IPS-18a (cell line): ENCODE results near the gene MGA.

Experiments
- H3K27ac ChIP-seq: one replicate; pipeline ENCODE4 v1.5.1; 2013; ENCODE audit warnings: low read length
- H3K27me3 ChIP-seq: one replicate; pipeline ENCODE4 v1.6.1; 2013; ENCODE audit warnings: mild to moderate bottlenecking, low read length; ENCODE audit not compliant: control insufficient read depth, insufficient read depth
- H3K36me3 ChIP-seq: one replicate; pipeline ENCODE4 v1.6.1; 2013; ENCODE audit warnings: low read depth, low read length; ENCODE audit not compliant: control insufficient read depth
- H3K4me1 ChIP-seq: one replicate; pipeline ENCODE4 v1.6.1; 2013; ENCODE audit warnings: low read depth, low read length; ENCODE audit not compliant: control insufficient read depth
- H3K4me3 ChIP-seq: one replicate; pipeline ENCODE4 v1.5.1; 2013; ENCODE audit warnings: low read length
- H3K9ac ChIP-seq: one replicate; pipeline ENCODE4 v1.6.1; 2013; ENCODE audit warnings: mild to moderate bottlenecking, low read length, moderate library complexity
- H3K9me3 ChIP-seq: one replicate; pipeline ENCODE4 v1.6.1; 2013; ENCODE audit warnings: low read depth, low read length; ENCODE audit not compliant: control insufficient read depth

The MGA gene

GRCh38 chr15:41774062-41774881 lies 114.1 kb downstream of the MGA start, which contains the start of gene MAPKBP1:
Gene MAPKBP1 (plus strand): TSS chr15:41774484. CDS start chr15:41775276, 792 bp downstream.
- H3K27me3 ChIP-seq, result no peaks in the 10 kb centered on the region
- H3K9me3 ChIP-seq, result no peaks in the 10 kb centered on the region
- peaks cover 28% of the 10 kb centered on the region for H3K4me1 ChIP-seq
- H3K36me3 ChIP-seq, result no peaks in the 10 kb centered on the region
- H3K27ac ChIP-seq, result peak within 1 kb of the TSS; percentile 7
- peak within 1 kb of the TSS; percentile 76 for H3K4me3 ChIP-seq
- peak within 1 kb of the TSS; percentile 66 for H3K9ac ChIP-seq

GRCh38 chr15:41774882-41775417 lies 114.7 kb downstream of the MGA start:
- Histone ChIP-seq H3K9ac (peak overlapping the region; percentile 54), H3K27ac (no peak overlapping the region), H3K4me3 (peak overlapping the region; percentile 76), H3K36me3 (no peaks in the 10 kb centered on the region), H3K4me1 (peaks cover 28% of the 10 kb centered on the region), H3K27me3 (no peaks in the 10 kb centered on the region), H3K9me3 (no peaks in the 10 kb centered on the region)

- no peak overlapping the region for H3K9ac ChIP-seq
- H3K4me3 ChIP-seq, result peak overlapping the region; percentile 76
Measured at GRCh38 chr15:41775651-41776050, 115.4 kb downstream of the MGA start.

GRCh38 chr15:41777421-41777973 lies 117.3 kb downstream of the MGA start:
- H3K9ac ChIP-seq, result no peak overlapping the region
- peaks cover 38% of the 10 kb centered on the region for H3K4me1 ChIP-seq
- no peaks in the 10 kb centered on the region for H3K27me3 ChIP-seq
- no peaks in the 10 kb centered on the region for H3K9me3 ChIP-seq
- no peak overlapping the region for H3K4me3 ChIP-seq
- no peak overlapping the region for H3K27ac ChIP-seq
- H3K36me3 ChIP-seq, result no peaks in the 10 kb centered on the region

More at GRCh38 chr15:41775651-41776050, 115.4 kb downstream of the MGA start:
- H3K4me1 ChIP-seq, result peaks cover 35% of the 10 kb centered on the region
- H3K36me3 ChIP-seq, result no peaks in the 10 kb centered on the region
- no peaks in the 10 kb centered on the region for H3K27me3 ChIP-seq
- no peak overlapping the region for H3K27ac ChIP-seq
- H3K9me3 ChIP-seq, result no peaks in the 10 kb centered on the region

GRCh38 chr15:41778521-41778920 lies 118.3 kb downstream of the MGA start:
- Histone ChIP-seq H3K9ac (no peak overlapping the region), H3K36me3 (no peaks in the 10 kb centered on the region), H3K9me3 (no peaks in the 10 kb centered on the region), H3K4me1 (peaks cover 38% of the 10 kb centered on the region), H3K4me3 (no peak overlapping the region), H3K27ac (no peak overlapping the region), H3K27me3 (no peaks in the 10 kb centered on the region)

GRCh38 chr15:41779662-41780157 lies 119.5 kb downstream of the MGA start:
- no peaks in the 10 kb centered on the region for H3K36me3 ChIP-seq
- no peak overlapping the region for H3K9ac ChIP-seq
- no peak overlapping the region for H3K27ac ChIP-seq
- H3K4me3 ChIP-seq, result no peak overlapping the region
- no peaks in the 10 kb centered on the region for H3K9me3 ChIP-seq
- no peaks in the 10 kb centered on the region for H3K27me3 ChIP-seq
- peaks cover 35% of the 10 kb centered on the region for H3K4me1 ChIP-seq

- H3K27ac ChIP-seq, result no peak overlapping the region
- no peaks in the 10 kb centered on the region for H3K36me3 ChIP-seq
- H3K9ac ChIP-seq, result no peak overlapping the region
- H3K4me1 ChIP-seq, result peaks cover 31% of the 10 kb centered on the region
- no peaks in the 10 kb centered on the region for H3K9me3 ChIP-seq
- no peak overlapping the region for H3K4me3 ChIP-seq
- no peaks in the 10 kb centered on the region for H3K27me3 ChIP-seq
Measured at GRCh38 chr15:41780266-41780665, 120.1 kb downstream of the MGA start.

- Histone ChIP-seq H3K36me3 (no peaks in the 10 kb centered on the region), H3K9ac (no peak overlapping the region), H3K27me3 (no peaks in the 10 kb centered on the region), H3K4me3 (no peak overlapping the region), H3K27ac (no peak overlapping the region), H3K4me1 (peaks cover 27% of the 10 kb centered on the region), H3K9me3 (no peaks in the 10 kb centered on the region)
Measured at GRCh38 chr15:41780727-41781126, 120.5 kb downstream of the MGA start.

- Histone ChIP-seq H3K27me3 (no peaks in the 10 kb centered on the region), H3K9me3 (no peaks in the 10 kb centered on the region), H3K27ac (no peak overlapping the region), H3K4me1 (peaks cover 18% of the 10 kb centered on the region), H3K36me3 (no peaks in the 10 kb centered on the region), H3K4me3 (no peak overlapping the region), H3K9ac (no peak overlapping the region)
Measured at GRCh38 chr15:41782371-41783282, 122.4 kb downstream of the MGA start.

- H3K4me3 ChIP-seq, result no peak overlapping the region
- no peaks in the 10 kb centered on the region for H3K27me3 ChIP-seq
- no peak overlapping the region for H3K27ac ChIP-seq
- H3K9me3 ChIP-seq, result no peaks in the 10 kb centered on the region
- no peak overlapping the region for H3K9ac ChIP-seq
- H3K36me3 ChIP-seq, result no peaks in the 10 kb centered on the region
- H3K4me1 ChIP-seq, result peaks cover 18% of the 10 kb centered on the region
Measured at GRCh38 chr15:41783296-41783695, 123.1 kb downstream of the MGA start.

- Histone ChIP-seq H3K9me3 (no peaks in the 10 kb centered on the region), H3K4me3 (no peak overlapping the region), H3K4me1 (peaks cover 27% of the 10 kb centered on the region), H3K27ac (no peak overlapping the region), H3K27me3 (no peaks in the 10 kb centered on the region), H3K9ac (no peak overlapping the region), H3K36me3 (no peaks in the 10 kb centered on the region)
Measured at GRCh38 chr15:41788262-41788661, 128.1 kb downstream of the MGA start.
